ENCODE measurements around the gene PCGF3. TPM values are rescaled to one million over a fixed set of nuclear protein-coding genes. Genes with fewer than 3 reads are reported as not detected.

The PCGF3 gene
- total RNA-seq, 2 donors from 2014 or later, result 59.0 to 135 TPM

GRCh38 chr4:710916-711315, 5.3 kb downstream of the PCGF3 start:
- Histone ChIP-seq H3K4me1 (replicated peaks) (peaks cover 10% of the 10 kb centered on the region), H3K9me3 (no peaks in the 10 kb centered on the region), H3K27me3 (replicated peaks; ENCODE audit: insufficient read depth) (no peaks in the 10 kb centered on the region), H3K36me3 (no peaks in the 10 kb centered on the region), H3K27ac (no peak overlapping the region), H3K4me3 (no peak overlapping the region)
- intact Hi-C loops (cut with DNase I), result no loop called here
- DNase-seq (ENCODE audit: low spot score), result no peak
- TF ChIP-seq POLR2A (IDR thresholded peaks at IDR 0.05) (no peak), POLR2AphosphoS5 (IDR thresholded peaks at IDR 0.05) (no peak), CTCF (IDR thresholded peaks at IDR 0.05) (no peak)
- WGBS, result 86% methylated on average over 13 of the region's 13 CpGs

- DNase-seq (ENCODE audit: low spot score), result no peak
- H3K27me3 ChIP-seq (replicated peaks; ENCODE audit: insufficient read depth), result no peaks in the 10 kb centered on the region
- H3K4me1 ChIP-seq (replicated peaks), result peaks cover 10% of the 10 kb centered on the region
- TF ChIP-seq POLR2AphosphoS5 (IDR thresholded peaks at IDR 0.05), result no peak
- TF ChIP-seq CTCF (IDR thresholded peaks at IDR 0.05), result no peak
- TF ChIP-seq POLR2A (IDR thresholded peaks at IDR 0.05), result no peak
- H3K9me3 ChIP-seq, result no peaks in the 10 kb centered on the region
- 54% methylated on average over 3 of the region's 3 CpGs for WGBS
- no peak overlapping the region for H3K4me3 ChIP-seq
- no peaks in the 10 kb centered on the region for H3K36me3 ChIP-seq
- H3K27ac ChIP-seq, result no peak overlapping the region
- intact Hi-C loops (cut with DNase I), result no loop called here
Measured at GRCh38 chr4:712093-712492, 6.5 kb downstream of the PCGF3 start.

DNA sequence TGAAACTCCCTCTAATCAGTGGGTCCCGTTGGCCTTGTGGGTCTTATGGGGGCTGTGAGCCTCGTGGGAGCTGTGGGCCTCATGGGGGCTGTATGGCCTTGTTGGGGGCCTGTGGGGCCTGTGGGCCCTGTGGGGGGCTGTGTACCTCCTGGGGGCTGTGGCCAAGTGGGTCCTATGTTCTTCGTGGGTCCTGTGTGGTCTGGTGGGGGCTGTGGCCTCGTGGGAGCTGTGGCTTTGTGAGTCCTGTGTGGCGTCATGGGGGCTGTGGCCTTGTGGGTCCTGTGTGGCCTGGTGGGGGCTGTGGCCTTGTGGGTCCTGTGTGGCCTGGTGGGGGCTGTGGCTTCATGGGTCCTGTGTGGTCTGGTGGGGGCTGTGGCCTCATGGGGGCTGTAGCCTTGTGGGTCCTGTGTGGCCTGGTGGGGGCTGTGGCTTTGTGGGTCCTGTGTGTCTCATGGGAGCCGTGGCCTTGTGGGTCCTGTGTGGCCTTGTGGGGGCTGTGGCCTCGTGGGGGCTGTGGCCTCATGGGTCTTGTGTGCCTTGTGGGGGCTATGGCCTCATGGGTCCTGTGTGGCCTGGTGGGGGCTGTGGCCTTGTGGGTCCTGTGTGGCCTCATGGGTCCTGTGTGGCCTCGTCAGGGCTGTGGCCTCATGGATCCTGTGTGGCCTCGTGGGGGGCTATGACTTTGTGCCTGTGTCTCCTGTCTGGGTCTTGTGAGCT, 7.4 kb downstream of the PCGF3 start:
- intact Hi-C loops (cut with DNase I), result no loop called here
- Histone ChIP-seq H3K27ac (no peak overlapping the region), H3K27me3 (replicated peaks; ENCODE audit: insufficient read depth) (no peaks in the 10 kb centered on the region), H3K4me1 (replicated peaks) (peaks cover 7% of the 10 kb centered on the region), H3K36me3 (no peaks in the 10 kb centered on the region), H3K4me3 (no peak overlapping the region), H3K9me3 (no peaks in the 10 kb centered on the region)
- no peak for DNase-seq (ENCODE audit: low spot score)
- TF ChIP-seq POLR2AphosphoS5 (IDR thresholded peaks at IDR 0.05), result no peak
- TF ChIP-seq POLR2A (IDR thresholded peaks at IDR 0.05), result no peak
- no peak for TF ChIP-seq CTCF (IDR thresholded peaks at IDR 0.05)
- 93% methylated on average over 9 of the region's 9 CpGs for WGBS

GRCh38 chr4:714087-714486, 8.5 kb downstream of the PCGF3 start:
- no peak overlapping the region for H3K27ac ChIP-seq
- no peaks in the 10 kb centered on the region for H3K36me3 ChIP-seq
- TF ChIP-seq POLR2AphosphoS5 (IDR thresholded peaks at IDR 0.05), result no peak
- intact Hi-C loops (cut with DNase I), result no loop called here
- H3K27me3 ChIP-seq (replicated peaks; ENCODE audit: insufficient read depth), result no peaks in the 10 kb centered on the region
- no peak overlapping the region for H3K4me3 ChIP-seq
- no peak for DNase-seq (ENCODE audit: low spot score)
- no peaks in the 10 kb centered on the region for H3K9me3 ChIP-seq
- no peaks in the 10 kb centered on the region for H3K4me1 ChIP-seq (replicated peaks)
- WGBS, result 87% methylated on average over 18 of the region's 18 CpGs

GRCh38 chr4:717601-718320, 12.1 kb downstream of the PCGF3 start:
- no peaks in the 10 kb centered on the region for H3K4me1 ChIP-seq (replicated peaks)
- TF ChIP-seq POLR2AphosphoS5 (IDR thresholded peaks at IDR 0.05), result no peak
- no peak for TF ChIP-seq CTCF (IDR thresholded peaks at IDR 0.05)
- no peak for TF ChIP-seq POLR2A (IDR thresholded peaks at IDR 0.05)
- no peak for DNase-seq (ENCODE audit: low spot score)

More at GRCh38 chr4:717601-718320, 12.1 kb downstream of the PCGF3 start:
- intact Hi-C loops (cut with DNase I), result no loop called here
- Histone ChIP-seq H3K27me3 (replicated peaks; ENCODE audit: insufficient read depth) (no peaks in the 10 kb centered on the region), H3K4me3 (no peak overlapping the region), H3K27ac (no peak overlapping the region), H3K9me3 (no peaks in the 10 kb centered on the region), H3K36me3 (no peaks in the 10 kb centered on the region)
- 90% methylated on average over 34 of the region's 34 CpGs for WGBS

All from prostate gland (tissue), 2 donors.